GM21423 (cell line): ENCODE measurements around the gene ODF2.
A peak's percentile ranks its signal among the peaks of the same experiment; 100 is the strongest.
"Not testable (repeated sequence)": the region's sequence is repeated elsewhere in the genome, so short reads cannot be mapped to it uniquely, and the experiment has no call there.

Experiments
- ATAC-seq: cut with Tn5 transposase; IDR thresholded peaks from one replicate; pipeline ENCODE4 v1.9.1; 2021; ENCODE audit warnings: mild to moderate bottlenecking, moderate library complexity; ENCODE audit not compliant: unreplicated experiment

ODF2 gene

DNA sequence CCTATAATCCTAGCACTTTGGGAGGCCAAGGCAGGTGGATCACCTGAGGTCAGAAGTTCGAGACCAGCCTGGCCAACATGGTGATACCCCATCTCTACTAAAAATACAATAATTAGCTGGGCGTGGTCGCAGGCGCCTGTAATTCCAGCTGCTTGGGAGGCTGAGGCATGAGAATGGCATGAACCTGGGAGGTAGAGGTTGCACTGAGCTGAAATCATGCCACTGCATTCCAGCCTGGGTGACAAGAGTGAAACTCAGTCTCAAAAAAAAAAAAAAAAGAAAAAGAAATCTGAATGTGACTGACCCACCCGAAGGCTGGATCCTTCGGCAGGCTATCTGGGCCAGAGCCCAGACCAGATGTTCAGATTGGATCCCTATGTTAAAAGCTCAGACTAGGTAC lies 32.5 kb upstream of the ODF2 start:
- not testable (repeated sequence) for ATAC-seq

GRCh38 chr9:128424268-128424780 lies 31.5 kb upstream of the ODF2 start:
- no peak for ATAC-seq

DNA sequence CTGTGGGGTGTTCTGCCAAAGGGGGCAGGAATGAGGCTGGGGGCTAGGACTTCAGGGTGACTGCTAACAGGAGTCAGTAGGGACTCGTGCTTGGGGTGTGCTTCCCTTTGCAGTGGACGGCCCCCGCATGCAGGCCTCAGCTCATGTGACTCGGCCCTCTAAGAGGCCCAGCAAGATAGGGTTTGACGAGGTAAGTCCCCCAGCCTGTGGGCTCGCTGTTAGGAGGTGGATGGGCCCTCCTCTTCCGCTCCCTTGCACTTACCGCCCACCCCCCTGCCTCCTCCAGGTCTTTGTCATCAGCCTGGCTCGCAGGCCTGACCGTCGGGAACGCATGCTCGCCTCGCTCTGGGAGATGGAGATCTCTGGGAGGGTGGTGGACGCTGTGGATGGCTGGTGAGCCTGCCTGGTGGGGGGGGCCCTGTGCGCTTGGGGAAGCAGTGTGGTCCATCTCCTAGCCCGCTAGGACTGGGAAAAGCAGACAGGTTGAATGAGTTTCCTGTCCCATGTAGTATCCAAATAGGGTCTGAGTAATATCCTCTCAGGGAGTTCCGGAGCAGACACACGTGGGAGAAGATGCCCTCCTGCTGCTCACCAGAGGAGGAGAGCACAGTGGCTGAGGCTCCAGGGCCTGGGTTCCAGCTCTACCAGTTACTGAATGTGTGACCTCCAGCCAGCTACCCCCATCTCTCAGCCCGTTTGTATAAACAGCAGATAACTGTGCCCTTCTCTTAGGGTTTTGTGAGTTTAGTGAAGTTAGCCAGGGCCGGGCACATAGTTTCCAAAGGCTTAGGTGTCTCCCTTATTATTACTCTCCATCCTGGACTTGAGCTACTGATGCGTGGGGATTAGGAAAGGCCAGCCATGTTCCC lies 26.9 kb upstream of the ODF2 start:
- no peak for ATAC-seq

DNA sequence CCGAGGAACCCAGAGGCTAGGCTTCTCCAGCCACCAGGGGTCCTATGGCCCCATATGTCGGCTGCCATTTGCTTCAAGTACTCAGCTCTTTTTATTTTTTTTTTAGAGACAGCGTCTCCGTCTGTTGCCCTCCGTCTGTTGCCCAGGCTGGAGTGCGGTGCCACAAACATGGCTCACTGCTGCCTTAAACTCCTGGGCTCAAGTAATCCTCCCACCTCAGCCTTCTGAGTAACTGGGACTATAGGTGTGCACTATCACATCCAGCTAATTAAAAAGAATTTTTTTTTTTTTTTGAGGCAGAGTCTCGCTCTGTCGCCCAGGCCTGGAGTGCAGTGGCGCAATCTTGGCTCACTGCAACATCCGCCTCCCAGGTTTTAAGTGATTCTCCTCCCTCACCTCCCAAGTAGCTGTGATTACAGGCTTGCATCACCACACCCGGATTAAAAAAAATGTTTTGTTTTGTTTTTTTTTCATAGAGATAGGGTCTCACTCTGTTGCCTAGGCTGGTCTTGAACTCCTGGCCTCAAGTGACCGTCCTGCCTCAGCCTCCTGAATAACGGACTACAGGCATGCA lies 26.2 kb upstream of the ODF2 start:
- ATAC-seq, result no peak

DNA sequence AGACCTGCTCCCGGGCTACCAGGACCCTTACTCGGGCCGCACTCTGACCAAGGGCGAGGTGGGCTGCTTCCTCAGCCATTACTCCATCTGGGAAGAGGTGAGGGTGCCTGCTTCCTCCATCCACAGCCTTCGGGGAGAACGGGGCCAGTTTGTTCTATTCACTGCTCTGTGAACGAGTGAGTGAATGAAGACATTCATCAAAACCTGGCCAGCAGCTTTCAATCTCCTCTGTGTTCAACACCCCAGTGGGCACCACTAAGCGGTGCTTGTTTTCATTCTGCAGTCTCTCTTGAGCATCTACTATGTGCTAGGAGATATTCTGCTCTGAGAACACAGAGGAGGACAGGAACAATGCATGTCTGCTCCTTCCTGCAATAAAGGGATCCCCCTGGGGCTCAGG lies 24.6 kb upstream of the ODF2 start:
- ATAC-seq, result no peak

- no peak for ATAC-seq
Observed at GRCh38 chr9:128434340-128434739, 21.5 kb upstream of the ODF2 start.

- ATAC-seq, result no peak
Observed at GRCh38 chr9:128435611-128436010, 20.2 kb upstream of the ODF2 start.

DNA sequence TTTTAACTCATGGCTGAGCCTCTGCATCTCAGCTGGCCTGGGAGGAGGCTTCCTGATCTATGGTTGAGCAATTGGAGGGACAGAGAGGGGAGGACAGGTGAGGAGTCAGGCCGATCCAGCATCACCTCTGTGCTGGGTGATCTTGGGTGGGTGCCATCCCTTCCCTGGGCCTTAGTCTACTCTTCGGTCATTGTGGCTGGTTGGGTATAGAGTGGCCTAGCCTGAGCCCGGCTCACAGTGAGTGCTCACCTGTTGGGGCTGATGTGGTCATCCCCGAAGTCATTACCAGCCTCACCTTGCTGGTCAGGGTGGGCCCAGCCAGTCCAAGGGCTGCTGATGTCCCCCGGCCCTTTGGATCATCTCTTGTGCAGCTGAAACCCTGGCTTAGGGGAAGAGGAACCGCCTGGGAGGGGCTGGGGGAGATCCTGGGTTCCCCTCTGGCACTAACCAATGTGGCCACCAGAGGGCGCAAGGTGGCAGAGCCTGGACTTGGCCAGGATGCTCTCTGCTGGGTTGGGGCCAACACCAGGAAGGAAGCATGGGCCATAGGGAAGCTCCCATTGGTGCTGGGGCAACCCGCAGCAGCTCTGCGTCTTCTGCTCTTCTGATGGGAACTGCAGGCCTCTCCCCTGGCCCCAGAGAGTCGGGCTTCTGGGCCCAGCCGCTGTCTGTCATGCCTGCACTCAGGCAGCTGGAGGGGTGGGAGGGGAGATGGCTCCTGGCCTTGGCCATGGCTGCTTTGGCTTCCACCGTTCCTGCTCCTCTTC lies 17.3 kb upstream of the ODF2 start:
- peak; percentile 71 for ATAC-seq

DNA sequence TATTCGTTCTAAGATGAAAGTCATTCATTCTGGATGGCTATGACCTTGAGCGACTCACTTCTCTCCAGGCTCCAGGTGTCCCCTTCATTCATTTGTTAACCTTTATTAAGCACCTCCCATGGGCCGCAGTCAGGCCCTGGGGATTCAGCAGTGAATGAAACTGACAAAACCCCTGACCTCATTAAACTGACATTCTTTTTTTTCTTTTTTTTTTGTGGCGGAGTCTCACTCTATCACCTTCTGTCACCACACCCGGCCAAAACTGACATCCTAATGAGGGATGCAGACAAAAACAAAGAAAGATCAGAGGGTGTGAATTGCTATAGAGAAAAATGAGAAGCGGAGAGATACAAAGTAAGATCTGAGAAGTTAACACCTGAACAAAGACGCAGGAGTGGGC lies 16.5 kb upstream of the ODF2 start:
- ATAC-seq, result no peak

GRCh38 chr9:128442150-128442549 lies 13.7 kb upstream of the ODF2 start:
- ATAC-seq, result no peak

DNA sequence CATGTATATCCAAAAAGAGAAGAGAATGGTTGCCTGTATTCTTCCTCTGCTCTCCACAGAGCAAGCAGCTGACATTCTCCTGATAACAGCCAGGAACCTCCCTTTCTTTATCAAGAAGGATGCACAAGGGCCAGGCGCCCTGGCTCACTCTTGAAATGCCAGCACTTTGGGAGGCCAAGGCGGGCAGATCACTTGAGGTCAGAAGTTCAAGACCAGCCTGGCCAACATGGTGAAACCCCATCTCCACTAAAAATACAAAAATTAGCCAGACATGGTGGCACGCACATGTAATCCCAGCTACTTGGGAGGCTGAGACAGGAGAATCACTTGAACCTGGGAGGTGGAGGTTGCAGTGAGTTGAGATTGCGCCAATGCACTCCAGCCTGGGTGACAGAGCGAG lies 9.3 kb upstream of the ODF2 start:
- not testable (repeated sequence) for ATAC-seq

- no peak for ATAC-seq
Observed at GRCh38 chr9:128448746-128449145, 7.1 kb upstream of the ODF2 start.

- no peak for ATAC-seq
Observed at GRCh38 chr9:128454991-128455390, 815 bp upstream of the ODF2 start.

DNA sequence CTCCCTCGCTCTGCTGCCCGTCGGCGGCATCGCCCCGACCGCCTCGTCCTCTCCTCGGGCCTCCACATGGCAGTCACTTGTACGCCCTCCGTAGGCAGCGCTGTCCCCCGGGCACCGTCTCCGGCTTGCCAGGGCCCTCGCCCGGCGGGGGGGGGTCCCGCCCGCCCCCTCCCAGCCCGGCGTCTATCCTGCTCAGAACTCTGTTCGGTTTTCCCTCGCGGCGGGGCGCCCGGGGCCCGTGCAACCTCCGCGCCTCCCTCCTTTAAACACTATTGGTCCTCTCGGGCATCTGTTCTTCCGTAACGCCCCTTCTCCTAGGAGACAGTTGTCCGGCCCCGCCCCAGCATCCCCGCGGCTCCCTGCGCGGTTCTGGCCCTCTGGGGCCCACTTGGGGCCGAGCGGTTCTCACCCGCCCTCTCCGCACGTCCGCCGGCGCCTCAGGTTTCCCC lies 831 bp downstream of the ODF2 start:
- ATAC-seq, result peak; percentile 34

DNA sequence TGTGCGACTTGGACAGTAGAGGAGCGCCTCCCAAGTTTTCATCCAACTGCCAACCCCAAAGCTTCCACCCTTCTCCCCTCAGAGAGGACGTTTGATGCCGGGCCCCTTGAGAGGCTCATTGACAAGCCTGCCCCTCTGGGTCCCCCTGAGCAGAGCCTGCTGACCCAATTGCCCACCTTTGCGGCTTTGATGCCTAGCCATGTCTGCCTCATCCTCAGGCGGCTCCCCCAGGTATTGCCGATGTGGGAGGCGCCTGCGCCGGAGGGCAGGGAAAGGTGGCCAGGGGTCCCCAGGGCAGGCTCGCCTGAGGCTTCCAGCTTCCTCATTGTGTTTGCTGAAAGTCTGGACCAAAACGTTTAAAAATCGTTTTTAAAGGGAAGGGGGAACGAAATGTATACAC lies 1.4 kb downstream of the ODF2 start:
- no peak for ATAC-seq

GRCh38 chr9:128459011-128459410 lies 3.2 kb downstream of the ODF2 start:
- no peak for ATAC-seq

GRCh38 chr9:128469070-128469469 lies 13.3 kb downstream of the ODF2 start:
- no peak for ATAC-seq

GRCh38 chr9:128470560-128470959 lies 14.8 kb downstream of the ODF2 start:
- no peak for ATAC-seq

GRCh38 chr9:128473104-128473503 lies 17.3 kb downstream of the ODF2 start:
- ATAC-seq, result no peak

DNA sequence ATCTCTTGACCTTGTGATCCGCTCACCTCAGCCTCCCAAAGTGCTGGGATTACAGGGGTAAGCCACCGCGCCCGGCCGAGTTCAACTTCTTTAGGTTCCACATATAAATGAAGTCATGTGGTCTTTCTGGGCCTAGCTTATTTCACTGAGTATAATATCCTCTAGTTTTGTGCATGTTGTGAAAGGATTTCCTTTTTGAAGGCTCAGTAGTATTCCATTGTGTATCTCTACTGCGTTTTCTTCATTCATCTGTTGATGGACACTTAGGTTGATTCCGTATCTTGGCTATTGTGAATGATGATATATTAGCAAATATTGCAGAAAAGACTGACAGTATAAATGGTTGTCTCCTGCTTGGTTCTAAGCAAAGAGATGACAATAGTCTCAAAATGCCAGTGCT lies 20.1 kb downstream of the ODF2 start:
- ATAC-seq, result no peak

- ATAC-seq, result no peak
Observed at GRCh38 chr9:128479262-128479661, 23.5 kb downstream of the ODF2 start.

- ATAC-seq, result no peak
Observed at GRCh38 chr9:128481561-128481960, 25.8 kb downstream of the ODF2 start.
